ENCODE data around the gene AFP. TPM values are rescaled to one million over a fixed set of nuclear protein-coding genes. Genes with fewer than 3 reads are reported as not detected.

Gene AFP
- total and polyA plus RNA-seq, 2 donors (not counting 1 experiment from before 2014, with no cell fraction given) = not detected

- intact Hi-C loops (cut with micrococcal nuclease) = no loop called here
- WGBS (ENCODE audit: insufficient coverage) = no CpG with 5 or more reads among the region's 2 CpGs
- CTCF ChIA-PET = interaction anchor here (1.0 kb wide), 1 partner anchor 8 kb away, joined by 4 read pairs; no protein-coding TSS in a partner anchor
Observed at GRCh38 chr4:73438582-73439215, 2.7 kb downstream of the AFP start.

More at GRCh38 chr4:73438582-73439215, 2.7 kb downstream of the AFP start:
- ATAC-seq (ENCODE audit: low read depth) (no peak), DNase-seq (no peak)
- TF ChIP-seq EZH2 (IDR thresholded peaks at IDR 0.05; ENCODE audit: borderline replicate concordance, insufficient read depth, low read depth, low read length, poor library complexity, severe bottlenecking) = no peak
- TF ChIP-seq CTCF (IDR thresholded peaks at IDR 0.05) = no peak
- no peak overlapping the region for H3K27ac ChIP-seq (ENCODE audit: low read length in 2 of 2)
- Mint-ChIP-seq H3K9me3 (ENCODE audit: insufficient read depth) (no peaks in the 10 kb centered on the region), H3K27ac (no peak overlapping the region), H3K4me1 (no peaks in the 10 kb centered on the region), H3K4me3 (no peak overlapping the region), H3K27me3 (peaks cover 16% of the 10 kb centered on the region)
- H3K9ac ChIP-seq (ENCODE audit: low read length) = no peak overlapping the region
- H3K27me3 ChIP-seq (replicated peaks in 1 of 4; ENCODE audit: control extremely low read depth in 1 of 4, control insufficient read depth in 3 of 4, insufficient read depth in 4 of 4, low read length in 3 of 4) = peaks cover 0 to 4% (median 1%) of the 10 kb centered on the region in 4 experiments
- no peaks in the 10 kb centered on the region for H3K36me3 ChIP-seq (replicated peaks in 1 of 2; ENCODE audit: control extremely low read depth in 1 of 2, control insufficient read depth in 1 of 2, extremely low read depth in 1 of 2, insufficient read depth in 2 of 2, low read length in 1 of 2)
- H3K9me3 ChIP-seq (ENCODE audit: control extremely low read depth in 1 of 3, control insufficient read depth in 2 of 3, insufficient read depth in 1 of 3, low read length in 2 of 3) = no peaks in the 10 kb centered on the region
- no peaks in the 10 kb centered on the region for H3K4me1 ChIP-seq (ENCODE audit: control insufficient read depth in 2 of 2, insufficient read depth in 2 of 2, low read length in 2 of 2)
- no peak overlapping the region for H3K4me3 ChIP-seq (ENCODE audit: control extremely low read depth in 1 of 5, extremely low read depth in 1 of 5, insufficient read depth in 1 of 5, low read depth in 2 of 5, low read length in 4 of 5)
- H3K79me2 ChIP-seq (ENCODE audit: control insufficient read depth, insufficient read depth, low read length) = no peaks in the 10 kb centered on the region
- no peaks in the 10 kb centered on the region for H4K20me1 ChIP-seq (ENCODE audit: control insufficient read depth, insufficient read depth, low read length, poor library complexity, severe bottlenecking)
- H2AFZ ChIP-seq (ENCODE audit: insufficient read depth, low read depth, low read length, poor library complexity, severe bottlenecking) = no peak overlapping the region
- POLR2A ChIA-PET = no interaction called here
- H3K4me2 ChIP-seq (replicated peaks; ENCODE audit: low read depth, low read length, poor library complexity, severe bottlenecking) = no peak overlapping the region
